Coronary artery (tissue), 2 donors: ENCODE measurements around the gene PREX1.

ENCODE experiments used
- DNase-seq: peaks from one replicate; pipeline ENCODE4 v3.0.0-alpha.2; 2017; ENCODE audit warnings: low spot score
- H3K27ac ChIP-seq, 2 donors: fragments of 200-600 bp; sonication (generic); one replicate each; pipeline ENCODE4 v1.5.1; 2016 to 2019
- H3K4me3 ChIP-seq: fragments of 200-600 bp; sonication (generic); 2 replicates; pipeline ENCODE4 v1.5.1; 2016; ENCODE audit warnings: mild to moderate bottlenecking, moderate library complexity
- CTCF ChIP-seq: fragments of 200-600 bp; sonication (generic); IDR thresholded peaks from one replicate; pipeline ENCODE4 v1.5.1; 2019; ENCODE audit warnings: antibody characterized with exemption

Gene PREX1

GRCh38 chr20:48799328-48800105 lies 28.3 kb downstream of the PREX1 start:
- Histone ChIP-seq H3K4me3 (no peak overlapping the region), H3K27ac (no peak overlapping the region)
- TF ChIP-seq CTCF: no peak
- no peak for DNase-seq

GRCh38 chr20:48797850-48798747 lies 29.7 kb downstream of the PREX1 start:
- no peak for TF ChIP-seq CTCF
- Histone ChIP-seq H3K4me3 (no peak overlapping the region), H3K27ac (peak overlapping the region in 1 of 2 donors; percentile 47)
- no peak for DNase-seq

- H3K4me3 ChIP-seq: no peak overlapping the region
- peak overlapping the region in 1 of 2 donors; percentile 47 for H3K27ac ChIP-seq
- DNase-seq: no peak
- TF ChIP-seq CTCF: no peak
These were observed 30.4 kb downstream of the PREX1 start for GRCh38 chr20:48797275-48797825.

- Histone ChIP-seq H3K27ac (no peak overlapping the region), H3K4me3 (no peak overlapping the region)
- DNase-seq: no peak
- no peak for TF ChIP-seq CTCF
These were observed 32.1 kb downstream of the PREX1 start for GRCh38 chr20:48795732-48796131.

- no peak overlapping the region for H3K27ac ChIP-seq
- no peak for DNase-seq
- TF ChIP-seq CTCF: no peak
These were observed 32.9 kb downstream of the PREX1 start for GRCh38 chr20:48794816-48795457.

GRCh38 chr20:48794360-48794759 lies 33.4 kb downstream of the PREX1 start:
- no peak for TF ChIP-seq CTCF
- no peak overlapping the region for H3K27ac ChIP-seq
- DNase-seq: no peak
- no peak overlapping the region for H3K4me3 ChIP-seq

More at GRCh38 chr20:48794816-48795457, 32.9 kb downstream of the PREX1 start:
- H3K4me3 ChIP-seq: no peak overlapping the region
